HuH-7 (cell line): Measurements from ENCODE around the gene ZBTB11.
A peak's percentile ranks its signal among the peaks of the same experiment; 100 is the strongest.
"Not testable (repeated sequence)": the region's sequence is repeated elsewhere in the genome, so short reads cannot be mapped to it uniquely, and the experiment has no call there.

Source experiments
- DNase-seq: peaks from one replicate; pipeline ENCODE4 v3.0.0; 2011; ENCODE audit warnings: low spot score

The ZBTB11 gene

GRCh38 chr3:101676765-101677435 lies at the start of gene ZBTB11:
ZBTB11 (minus strand) TSS chr3:101677132; CDS start chr3:101676914, 218 bp downstream.
- peak; percentile 96 for DNase-seq

DNA sequence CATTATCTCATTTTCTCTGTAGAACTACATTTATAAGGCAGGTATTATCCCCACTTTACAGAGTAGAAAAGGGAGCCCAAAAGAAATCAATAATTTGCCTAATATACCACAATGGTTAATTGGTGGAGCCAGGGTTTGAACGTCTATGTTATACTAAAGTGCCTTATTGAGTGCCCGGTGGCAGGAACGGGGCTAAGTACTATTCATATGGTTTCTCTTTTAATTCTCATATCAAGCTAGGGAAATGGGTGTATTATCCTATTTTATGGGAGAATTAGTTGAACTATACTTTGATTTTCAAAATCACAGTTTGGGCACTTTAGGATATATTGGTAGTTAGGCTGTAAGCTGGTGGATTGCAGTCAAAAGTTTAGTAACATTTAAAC lies 49.0 kb upstream of the ZBTB11 start:
- DNase-seq: no peak

DNA sequence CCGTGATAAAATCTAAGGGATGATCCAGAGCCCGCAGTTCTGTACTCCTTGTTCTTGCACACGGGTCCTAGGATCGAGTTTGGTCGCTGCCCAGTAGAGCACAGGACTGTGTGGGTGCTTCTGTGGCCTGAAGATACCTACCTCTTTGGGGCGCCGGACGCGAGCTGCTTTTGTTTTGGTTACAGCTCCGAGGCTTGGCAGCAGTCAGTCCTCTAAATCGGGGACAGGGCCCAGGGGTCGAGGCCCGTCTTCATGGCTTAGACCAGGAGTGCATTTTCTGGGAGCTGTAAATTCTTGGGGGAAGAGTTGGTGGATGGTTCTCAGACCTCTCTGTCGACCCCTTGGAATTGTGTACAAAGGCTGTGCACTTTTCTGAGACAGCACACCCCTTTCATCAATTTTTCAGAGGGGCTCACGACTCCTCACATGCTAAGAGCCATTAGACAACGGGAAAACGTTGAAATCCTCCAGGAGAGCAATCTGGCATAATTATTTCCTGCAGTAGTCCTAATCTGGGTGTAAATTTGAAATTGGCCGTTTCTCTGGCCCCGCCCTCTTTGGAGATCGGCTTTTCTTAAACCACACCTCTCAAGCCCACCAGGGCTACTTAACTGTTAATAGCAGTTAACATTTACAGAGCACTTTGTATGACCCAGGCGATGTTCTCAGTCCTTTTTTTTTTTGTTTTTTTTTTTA lies 48.4 kb upstream of the ZBTB11 start:
- peak; percentile 39 for DNase-seq

- DNase-seq: peak; percentile 82
Measured at GRCh38 chr3:101724329-101725193, 47.6 kb upstream of the ZBTB11 start, which contains the start of gene CEP97. CEP97 (plus strand) TSS chr3:101724614; CDS start chr3:101724677, 63 bp downstream.

DNA sequence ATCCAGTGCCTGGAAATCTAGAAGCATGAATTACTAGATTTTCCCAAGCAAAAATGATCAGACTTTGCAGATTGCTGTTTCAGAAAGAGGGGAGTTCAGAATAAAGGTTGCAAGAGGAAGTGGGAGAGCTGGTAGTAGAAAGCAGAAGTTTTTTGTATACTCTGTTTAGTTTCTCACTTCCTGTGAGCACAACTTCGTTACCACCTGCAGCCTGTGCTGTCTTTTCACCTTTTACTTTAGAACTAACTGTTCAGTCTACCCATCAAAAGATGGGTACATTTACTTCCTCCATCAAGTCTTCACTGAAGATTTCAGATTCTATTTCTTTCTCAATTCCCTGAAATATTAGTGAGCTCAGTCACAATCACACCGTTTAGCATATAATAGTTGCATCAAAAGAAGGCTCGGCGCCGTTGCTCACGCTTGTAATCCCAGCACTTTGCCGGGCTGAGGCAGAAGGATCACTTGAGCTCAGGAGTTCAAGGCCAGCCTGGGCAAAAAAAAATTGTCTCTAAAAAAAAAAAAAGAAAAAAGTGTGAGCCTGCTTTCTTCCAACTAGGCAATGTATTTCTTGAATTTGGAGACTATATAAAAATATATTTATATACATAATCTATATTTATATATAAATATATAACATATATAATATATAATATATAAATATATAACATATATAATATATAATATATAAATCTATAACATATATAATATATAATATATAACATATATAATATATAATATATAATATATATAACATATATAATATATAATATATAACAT lies 45.7 kb upstream of the ZBTB11 start:
- DNase-seq: no peak

DNA sequence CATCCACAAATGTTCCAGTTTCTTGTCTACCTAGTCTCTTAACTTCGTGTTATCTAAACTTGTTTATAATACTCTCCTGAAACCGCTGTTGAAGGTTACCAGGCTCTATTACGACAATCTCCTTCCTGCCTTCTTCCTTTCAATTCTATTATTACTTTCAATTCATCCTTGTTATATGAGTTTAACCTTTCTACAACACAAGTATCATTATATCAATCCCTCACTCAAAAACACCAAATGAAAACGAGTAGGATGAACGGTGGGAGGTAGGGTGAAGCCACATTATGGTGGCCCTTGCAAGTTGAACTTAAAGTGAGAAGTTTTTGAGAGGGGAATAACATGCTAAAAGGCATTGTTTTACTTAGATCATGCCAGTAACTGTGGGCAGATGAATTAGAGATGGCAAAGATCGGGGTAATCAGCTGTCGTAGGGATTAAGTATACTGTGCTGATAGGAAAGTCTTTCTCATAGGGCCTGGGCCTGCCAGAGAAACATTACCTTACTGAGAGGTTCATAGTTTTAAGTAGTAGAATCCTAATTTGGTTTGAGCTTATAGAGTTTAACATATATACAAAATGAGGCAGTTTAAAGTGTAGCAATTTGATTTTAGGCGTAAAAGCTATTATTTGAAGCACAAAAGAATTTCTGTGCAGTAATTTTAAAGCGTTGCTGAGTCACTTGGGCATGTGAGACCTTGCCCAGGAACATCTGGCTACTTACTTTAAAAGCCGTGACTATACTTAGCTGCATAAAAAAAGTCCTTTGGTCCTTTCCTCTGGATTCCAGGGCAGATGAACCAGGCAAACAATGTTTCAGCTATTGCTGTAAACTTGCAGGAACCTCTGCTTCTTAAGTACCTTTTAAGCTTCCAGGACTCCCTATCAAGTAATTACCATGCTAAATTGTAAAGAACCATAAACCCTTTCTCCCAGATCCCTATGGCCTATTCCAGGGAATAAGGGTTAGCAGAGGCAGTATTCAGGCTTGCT lies 44.2 kb upstream of the ZBTB11 start:
- no peak for DNase-seq

DNA sequence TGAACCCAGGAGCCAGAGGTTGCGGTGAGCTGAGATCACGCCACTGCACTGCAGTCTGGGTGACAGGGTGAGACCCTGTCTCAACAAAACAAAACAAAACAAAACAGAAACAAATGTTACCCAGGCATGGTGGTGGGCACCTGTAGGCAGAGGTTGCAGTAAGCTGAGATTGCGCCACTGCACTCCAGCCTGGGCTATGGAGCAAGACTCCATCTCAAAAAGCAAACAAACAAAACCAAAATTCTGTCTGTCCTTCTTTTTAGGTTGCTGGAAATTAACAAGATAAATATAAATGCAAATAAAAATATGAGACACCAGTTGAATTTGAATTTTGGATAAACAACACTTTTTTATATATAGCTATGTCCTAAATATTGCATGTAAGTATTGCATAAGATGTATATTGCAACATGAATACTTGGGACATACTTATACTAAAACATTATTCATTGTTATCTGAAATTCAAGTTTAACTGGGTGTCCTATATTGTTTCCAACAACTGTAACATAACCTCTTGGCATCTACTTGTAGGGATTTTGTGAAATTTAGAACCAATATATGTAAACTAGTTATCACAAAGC lies 42.8 kb upstream of the ZBTB11 start:
- DNase-seq: no peak

DNA sequence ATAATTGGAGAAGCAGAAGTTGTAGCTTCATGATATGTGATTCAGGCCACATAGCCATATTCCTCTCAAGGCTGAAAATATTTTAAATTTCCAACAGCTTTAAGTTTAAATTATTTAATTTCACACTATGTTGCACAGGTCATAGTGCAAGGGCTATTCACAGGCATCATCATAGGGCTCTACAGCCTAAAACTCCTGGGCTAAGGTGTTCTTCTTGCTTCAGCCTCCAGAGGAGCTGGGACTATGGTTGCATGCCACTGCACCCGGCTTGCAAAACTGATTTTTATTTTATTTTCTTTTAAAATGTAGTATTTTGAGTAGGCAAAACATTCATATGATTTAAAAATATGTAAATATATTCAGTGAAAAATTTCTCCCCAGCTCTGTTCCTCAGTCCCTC lies 41.5 kb upstream of the ZBTB11 start:
- no peak for DNase-seq

DNA sequence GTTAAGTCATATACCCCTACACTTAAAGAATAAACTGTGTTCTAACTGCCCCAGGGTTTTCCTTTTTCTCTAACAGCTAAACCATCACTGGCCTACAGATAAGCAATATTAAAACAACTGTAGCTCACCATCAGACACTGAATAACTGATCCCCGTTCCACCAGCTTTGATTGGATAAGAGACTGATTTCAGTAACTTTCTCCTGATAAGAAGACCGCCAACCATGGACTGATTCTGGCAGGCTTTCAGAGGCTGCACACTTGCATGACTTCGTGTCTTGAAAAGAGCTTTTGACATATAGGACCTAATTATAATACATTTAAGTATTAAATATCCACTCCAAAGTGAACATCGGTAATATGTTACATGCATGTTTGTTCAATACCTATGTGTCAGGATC lies 32.2 kb upstream of the ZBTB11 start:
- no peak for DNase-seq

- not testable (repeated sequence) for DNase-seq
Measured at GRCh38 chr3:101704639-101705038, 27.7 kb upstream of the ZBTB11 start.

- DNase-seq: no peak
Measured at GRCh38 chr3:101703169-101703568, 26.2 kb upstream of the ZBTB11 start.

DNA sequence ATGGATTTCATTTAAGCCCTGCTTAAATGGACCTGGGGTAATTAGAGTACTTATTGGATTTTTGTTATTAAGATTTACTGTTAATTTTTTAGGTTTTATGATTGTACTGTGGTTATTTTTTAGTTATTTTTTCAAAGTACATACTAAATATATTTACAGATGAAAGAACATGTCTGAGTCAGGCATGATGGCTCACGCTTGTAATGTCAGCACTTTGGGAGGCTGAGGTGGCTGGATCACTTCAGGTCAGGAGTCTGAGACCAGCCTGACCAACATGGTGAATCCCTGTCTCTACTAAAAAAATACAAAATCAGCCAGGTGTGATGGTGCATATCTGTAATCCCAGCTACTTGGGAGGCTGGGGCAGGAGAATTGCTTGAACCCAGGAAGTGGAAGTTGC lies 25.8 kb upstream of the ZBTB11 start:
- DNase-seq: no peak

GRCh38 chr3:101701696-101702634 lies 25.0 kb upstream of the ZBTB11 start:
- DNase-seq: no peak

GRCh38 chr3:101695779-101696372 lies 18.9 kb upstream of the ZBTB11 start:
- no peak for DNase-seq

GRCh38 chr3:101694836-101695235 lies 17.9 kb upstream of the ZBTB11 start:
- not testable (repeated sequence) for DNase-seq

DNA sequence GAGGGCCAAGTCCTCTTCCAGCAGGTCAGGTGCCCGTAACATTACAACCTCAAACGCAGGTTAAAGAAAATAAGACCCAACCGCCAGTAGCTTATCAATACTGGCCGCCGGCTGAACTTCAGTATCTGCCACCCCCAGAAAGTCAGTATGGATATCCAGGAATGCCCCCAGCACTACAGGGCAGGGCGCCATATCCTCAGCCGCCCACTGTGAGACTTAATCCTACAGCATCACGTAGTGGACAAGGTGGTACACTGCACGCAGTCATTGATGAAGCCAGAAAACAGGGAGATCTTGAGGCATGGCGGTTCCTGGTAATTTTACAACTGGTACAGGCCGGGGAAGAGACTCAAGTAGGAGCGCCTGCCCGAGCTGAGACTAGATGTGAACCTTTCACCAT lies 16.6 kb upstream of the ZBTB11 start:
- not testable (repeated sequence) for DNase-seq

DNA sequence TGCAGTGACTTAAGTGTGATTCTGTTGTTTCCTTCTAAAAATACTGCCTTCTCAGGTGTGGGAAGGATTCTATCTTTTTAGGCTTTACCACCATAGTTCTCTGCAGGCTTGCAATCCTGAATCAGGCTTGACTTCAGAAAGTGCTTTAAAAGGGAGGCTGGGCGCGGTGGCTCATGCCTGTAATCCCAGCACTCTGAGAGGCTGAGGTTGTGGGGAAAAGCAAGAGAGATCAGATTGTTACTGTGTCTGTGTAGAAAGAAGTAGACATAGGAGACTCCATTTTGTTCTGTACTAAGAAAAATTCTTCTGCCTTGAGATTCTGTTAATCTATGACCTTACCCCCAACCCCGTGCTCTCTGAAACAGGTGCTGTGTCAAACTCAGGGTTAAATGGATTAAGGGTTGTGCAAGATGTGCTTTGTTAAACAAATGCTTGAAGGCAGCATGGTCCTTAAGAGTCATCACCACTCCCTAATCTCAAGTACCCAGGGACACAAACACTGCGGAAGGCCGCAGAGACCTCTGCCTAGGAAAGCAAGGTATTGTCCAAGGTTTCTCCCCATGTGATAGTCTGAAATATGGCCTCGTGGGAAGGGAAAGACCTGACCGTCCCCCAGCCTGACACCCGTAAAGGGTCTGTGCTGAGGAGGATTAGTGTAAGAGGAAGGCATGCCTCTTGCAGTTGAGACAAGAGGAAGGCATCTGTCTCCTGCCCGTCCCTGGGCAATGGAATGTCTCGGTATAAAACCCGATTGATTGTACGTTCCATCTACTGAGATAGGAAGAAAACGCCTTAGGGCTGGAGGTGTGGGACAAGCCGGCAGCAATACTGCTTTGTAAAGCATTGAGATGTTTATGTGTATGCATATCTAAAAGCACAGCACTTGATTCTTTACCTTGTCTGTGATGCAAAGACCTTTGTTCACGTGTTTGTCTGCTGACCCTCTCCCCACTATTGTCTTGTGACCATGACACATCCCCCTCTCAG lies 15.0 kb upstream of the ZBTB11 start:
- not testable (repeated sequence) for DNase-seq
